HG03097 (cell line): Measurements from ENCODE around the gene CCT8.
"Not testable (repeated sequence)": the region's sequence is repeated elsewhere in the genome, so short reads cannot be mapped to it uniquely, and the experiment has no call there.

Experiments used
- ATAC-seq: cut with Tn5 transposase; IDR thresholded peaks from one replicate; pipeline ENCODE4 v1.9.1; 2021; ENCODE audit not compliant: unreplicated experiment, low FRiP score

CCT8 gene

GRCh38 chr21:29024474-29025327 is 48.7 kb downstream of the CCT8 start, which contains the start of gene USP16:
Gene USP16, plus strand, starts transcription at chr21:29024668. Its CDS starts 3,246 bp downstream, at chr21:29027914.
- peak; percentile 96 for ATAC-seq

- ATAC-seq = no peak
Measured at GRCh38 chr21:29022166-29022565, 51.3 kb downstream of the CCT8 start.

GRCh38 chr21:29018540-29018939 is 54.9 kb downstream of the CCT8 start:
- ATAC-seq = peak; percentile 5

GRCh38 chr21:29017639-29018237 is 55.7 kb downstream of the CCT8 start:
- no peak for ATAC-seq

- not testable (repeated sequence) for ATAC-seq
Measured at GRCh38 chr21:29011236-29011635, 62.2 kb downstream of the CCT8 start.

GRCh38 chr21:29008367-29008766 is 65.1 kb downstream of the CCT8 start:
- ATAC-seq = no peak

GRCh38 chr21:29007810-29008209 is 65.6 kb downstream of the CCT8 start:
- ATAC-seq = no peak

- no peak for ATAC-seq
Measured at GRCh38 chr21:29007135-29007534, 66.3 kb downstream of the CCT8 start.
